GM19193 (cell line): ENCODE data around the gene GPR161.

Experiments
- POLR2A ChIP-seq: IDR thresholded peaks from 4 replicates; pipeline ENCODE4 v1.6.1; 2011; ENCODE audit not compliant: insufficient read depth, insufficient read length; ENCODE audit errors: extremely low read depth

Gene GPR161

DNA sequence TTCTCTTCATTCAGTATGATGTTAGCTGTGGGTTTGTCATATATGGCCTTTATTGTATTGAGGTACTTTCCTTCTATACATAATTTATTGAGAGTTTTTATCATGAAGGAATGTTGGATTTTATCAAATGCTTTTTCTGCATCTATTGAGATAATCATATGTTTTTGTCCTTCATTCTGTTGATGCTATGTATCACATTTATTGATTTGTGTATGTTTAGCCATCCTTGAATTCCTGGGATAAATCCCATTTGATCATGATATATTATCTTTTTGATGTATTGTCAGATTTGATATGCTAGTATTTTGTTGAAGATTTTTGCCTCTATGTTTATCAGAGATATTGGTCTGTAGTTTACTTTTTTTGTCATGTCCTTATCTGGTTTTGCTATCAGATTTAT lies 20.9 kb upstream of the GPR161 start:
- TF ChIP-seq POLR2A: no peak

DNA sequence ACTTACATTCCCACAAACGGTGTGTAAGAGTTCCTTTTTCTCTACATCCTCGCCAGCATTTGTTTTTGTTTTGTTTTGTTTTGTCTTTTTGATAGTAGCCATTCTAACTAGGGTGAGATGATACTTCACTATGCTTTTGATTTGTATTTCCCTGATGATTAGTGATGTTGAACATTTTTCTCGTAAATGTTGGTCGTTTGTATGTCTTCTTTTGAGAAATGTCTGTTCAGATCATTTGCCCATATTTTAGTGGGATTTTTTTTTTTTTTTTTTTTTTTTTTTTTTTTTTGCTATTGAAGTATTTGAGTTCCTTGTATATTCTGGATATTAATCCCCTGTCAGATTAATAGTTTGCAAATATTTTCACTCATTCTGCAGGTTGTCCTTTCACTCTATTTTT lies 19.2 kb upstream of the GPR161 start:
- no peak for TF ChIP-seq POLR2A

DNA sequence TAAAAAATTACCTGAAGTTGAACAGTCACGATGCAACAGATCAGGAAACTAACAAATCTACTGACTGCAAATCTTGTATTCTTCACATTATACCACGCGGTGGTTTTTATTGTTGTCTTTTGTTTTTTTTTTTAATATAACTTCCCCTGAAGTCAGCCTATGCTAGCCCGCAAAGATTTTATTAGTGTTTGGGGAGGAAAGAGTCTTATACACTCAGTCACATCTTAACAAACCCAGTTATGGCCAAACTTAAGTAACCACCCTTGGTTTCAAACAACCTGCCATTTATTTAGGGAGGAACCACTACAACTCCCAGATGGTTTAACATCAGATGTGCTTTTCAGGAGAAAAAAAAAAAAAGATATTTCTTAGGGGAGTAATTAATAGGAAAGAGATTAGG lies 15.2 kb upstream of the GPR161 start:
- TF ChIP-seq POLR2A: no peak

DNA sequence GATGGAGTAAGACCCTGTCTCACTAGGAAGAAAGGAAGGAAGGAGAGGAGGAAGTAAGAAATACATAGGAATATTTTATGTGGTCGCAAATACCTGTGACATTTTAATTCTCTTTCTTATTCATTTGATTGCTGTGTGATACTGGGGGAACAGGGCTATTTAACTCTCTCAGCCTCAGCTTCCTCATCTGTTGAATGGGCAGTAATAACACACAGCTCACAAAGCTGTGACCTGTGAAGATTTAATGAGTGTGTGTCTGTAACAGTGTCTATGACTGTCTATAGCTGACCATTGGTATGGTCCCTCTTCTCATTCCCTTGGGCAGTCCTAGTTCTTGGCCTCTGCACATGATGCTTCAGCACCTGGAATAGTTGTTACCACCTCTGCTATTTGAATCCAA lies 13.6 kb upstream of the GPR161 start:
- TF ChIP-seq POLR2A: no peak

DNA sequence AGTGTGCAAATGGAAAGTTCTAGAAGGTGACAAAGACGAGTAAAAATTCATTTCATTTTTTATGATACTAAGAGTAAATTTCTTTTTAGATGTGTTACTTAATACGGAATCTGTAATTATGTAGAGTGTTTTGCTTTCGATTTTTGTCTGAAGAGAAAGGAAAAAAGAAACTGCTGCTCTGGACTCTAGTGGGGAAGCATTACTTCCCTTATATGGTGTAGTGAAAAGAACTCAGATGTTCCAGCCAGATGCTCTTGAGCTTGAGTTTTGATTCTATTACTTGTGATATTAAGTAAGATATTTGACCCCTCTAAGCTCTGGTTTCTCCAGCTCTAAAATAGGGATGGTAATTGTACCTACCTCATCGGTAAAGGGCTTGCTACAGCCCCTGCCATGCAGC lies 12.2 kb upstream of the GPR161 start:
- TF ChIP-seq POLR2A: no peak

DNA sequence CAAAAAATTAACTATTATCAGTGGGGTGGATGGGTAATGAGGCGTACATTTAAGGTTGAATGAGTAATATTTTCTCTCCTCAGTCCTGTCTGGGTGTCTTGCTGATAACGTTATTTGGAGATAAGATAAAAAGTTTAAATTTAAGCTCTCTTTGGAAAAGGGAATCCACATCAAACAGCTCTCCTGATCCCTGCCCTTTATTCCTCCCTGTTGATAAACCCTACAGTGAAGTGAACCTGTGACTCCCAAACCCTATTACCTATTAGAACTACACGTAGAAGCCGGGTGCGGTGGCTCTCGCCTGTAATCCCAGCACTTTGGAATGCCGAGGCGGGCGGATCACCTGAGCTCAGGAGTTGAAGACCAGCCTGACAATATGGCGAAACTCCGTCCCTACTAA lies 9.9 kb upstream of the GPR161 start:
- TF ChIP-seq POLR2A: no peak

DNA sequence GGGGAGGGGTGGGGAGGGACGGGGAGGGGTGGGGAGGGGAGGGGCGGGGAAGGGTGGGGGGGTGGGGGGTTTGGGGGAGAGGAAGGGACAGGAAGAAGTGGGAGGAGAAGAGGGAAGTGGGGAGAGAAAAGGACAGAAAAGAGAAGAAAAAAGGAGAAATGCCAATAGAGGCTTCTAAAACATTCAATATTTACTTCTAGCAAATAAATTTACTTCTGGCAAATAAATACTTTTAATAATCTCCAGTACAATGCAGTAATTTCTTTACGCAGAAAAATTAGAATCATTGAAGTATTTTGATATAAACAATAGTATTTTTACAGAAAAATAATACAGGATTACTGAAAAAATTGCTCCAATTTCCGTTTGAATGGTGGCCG lies 9.4 kb upstream of the GPR161 start:
- TF ChIP-seq POLR2A: no peak

DNA sequence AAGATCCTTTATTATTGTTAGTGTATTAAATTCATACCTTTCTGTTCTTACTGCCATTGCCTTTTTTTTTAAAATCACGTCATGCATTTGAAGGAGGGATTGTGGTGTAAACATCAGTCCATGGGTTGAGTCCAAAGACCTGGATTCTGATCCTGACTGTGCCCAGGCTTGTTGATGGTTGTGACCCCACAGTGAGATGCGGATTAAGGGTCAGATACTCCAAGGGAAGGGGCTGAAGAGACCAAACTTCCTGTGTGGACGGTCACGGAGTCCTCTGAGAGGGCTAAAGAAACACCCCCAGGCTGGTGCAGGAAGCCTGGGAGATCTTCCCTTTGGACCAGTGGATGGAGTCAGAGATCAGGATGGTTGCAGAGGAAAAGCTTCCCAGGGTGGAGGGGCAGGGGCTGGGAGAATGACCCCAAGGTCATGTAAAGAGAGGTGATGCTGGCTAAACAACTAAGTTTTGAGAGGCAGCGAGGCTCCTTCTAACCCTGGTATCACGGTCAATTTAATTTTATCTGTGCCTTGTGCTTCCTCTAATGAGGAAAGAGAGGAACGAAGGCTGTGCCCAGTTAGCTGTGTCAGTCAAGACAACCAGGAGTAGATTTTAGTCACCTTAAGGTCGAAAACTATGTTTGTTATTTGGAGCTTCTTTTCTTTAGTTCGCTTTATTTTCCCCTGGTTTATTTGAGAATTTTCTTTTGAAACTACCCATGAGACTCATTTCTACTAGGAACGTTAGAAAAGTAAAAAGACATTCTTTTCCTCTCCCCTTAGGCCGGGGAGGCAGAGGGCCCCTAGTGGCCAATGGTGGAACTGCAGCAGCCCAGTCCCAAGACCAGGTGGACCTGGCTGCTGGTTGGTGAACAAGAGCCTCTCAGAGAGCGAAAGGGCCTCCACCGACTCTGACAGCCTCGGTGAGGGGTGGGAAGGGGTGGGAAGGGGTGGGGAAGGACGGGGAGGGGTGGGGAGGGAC lies 8.7 kb upstream of the GPR161 start:
- TF ChIP-seq POLR2A: no peak

DNA sequence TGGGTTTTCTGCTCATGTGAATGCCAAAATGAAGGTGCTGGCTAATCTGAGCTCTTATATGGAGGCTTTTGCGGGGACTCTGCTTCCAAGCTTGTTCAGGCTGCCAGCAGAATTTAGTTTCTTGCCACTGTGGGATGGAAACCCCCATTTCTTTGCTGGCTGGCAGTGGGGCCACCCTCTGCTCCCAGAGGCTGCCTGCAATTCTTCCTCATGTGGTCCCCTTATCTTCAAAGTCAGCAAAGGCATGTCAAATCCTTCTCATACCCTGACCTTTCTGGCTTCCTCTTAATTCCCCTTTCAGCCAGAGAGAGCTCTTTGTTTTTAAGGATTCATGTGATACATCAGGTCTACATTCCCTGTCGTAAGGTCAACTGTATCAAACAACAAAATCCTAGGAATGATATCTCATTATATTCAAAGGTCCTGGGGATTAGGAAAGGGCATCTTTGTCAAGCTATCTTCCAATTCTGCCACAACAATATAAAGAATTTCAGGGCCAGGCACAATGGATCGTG lies 5.2 kb upstream of the GPR161 start:
- TF ChIP-seq POLR2A: no peak

DNA sequence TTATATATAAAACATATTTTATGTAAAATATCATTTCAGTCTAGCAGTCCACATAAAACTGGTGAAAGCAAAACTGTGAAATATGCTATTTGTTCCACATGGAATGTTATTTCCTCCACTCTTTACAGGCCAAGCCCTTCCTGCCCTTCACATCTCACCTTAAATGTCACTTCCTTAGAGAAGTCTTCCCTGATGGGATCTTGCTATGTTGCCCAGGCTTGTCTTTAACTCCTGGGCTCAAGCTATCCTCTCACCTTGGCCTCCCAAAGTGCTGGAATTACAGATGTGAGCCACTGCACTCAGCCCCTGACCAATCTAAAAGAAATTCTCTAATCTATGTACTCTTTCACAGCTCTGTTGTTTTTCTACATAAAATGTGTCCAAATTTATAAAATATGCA lies 2.3 kb upstream of the GPR161 start:
- no peak for TF ChIP-seq POLR2A

DNA sequence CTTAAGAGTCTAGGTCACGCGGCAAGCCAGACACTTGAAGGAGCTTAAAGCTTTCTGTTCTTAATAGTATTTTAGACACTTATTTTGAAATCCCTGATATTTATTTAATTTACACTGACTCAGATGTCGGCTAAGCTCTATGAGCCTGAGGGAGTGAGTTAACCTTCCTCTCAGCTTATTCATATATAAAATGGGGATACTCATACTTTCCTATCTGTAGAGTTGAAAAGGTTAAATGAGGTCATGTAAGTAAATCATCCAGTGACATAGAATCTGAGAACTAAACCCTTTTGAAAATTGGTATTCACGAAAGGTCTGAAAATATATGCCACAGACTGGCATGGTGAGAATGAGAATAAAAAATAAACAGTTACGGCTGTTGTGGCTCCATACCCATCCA lies 1.4 kb upstream of the GPR161 start:
- no peak for TF ChIP-seq POLR2A

DNA sequence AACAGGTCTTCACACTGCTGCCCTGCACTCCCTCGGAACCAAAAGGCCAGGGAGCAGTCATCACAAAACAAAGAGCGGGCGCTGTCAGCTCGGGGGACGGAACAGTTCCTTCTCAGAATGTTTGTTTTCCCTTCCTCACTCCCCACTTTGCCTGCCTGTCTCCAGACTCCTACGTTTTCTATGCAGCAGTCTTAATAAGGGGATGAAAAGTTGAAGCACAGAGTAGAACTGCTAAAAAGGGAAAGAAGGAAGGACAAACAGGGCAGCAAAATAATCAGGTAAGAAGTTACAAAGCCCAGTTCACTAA lies 738 bp upstream of the GPR161 start:
- no peak for TF ChIP-seq POLR2A

DNA sequence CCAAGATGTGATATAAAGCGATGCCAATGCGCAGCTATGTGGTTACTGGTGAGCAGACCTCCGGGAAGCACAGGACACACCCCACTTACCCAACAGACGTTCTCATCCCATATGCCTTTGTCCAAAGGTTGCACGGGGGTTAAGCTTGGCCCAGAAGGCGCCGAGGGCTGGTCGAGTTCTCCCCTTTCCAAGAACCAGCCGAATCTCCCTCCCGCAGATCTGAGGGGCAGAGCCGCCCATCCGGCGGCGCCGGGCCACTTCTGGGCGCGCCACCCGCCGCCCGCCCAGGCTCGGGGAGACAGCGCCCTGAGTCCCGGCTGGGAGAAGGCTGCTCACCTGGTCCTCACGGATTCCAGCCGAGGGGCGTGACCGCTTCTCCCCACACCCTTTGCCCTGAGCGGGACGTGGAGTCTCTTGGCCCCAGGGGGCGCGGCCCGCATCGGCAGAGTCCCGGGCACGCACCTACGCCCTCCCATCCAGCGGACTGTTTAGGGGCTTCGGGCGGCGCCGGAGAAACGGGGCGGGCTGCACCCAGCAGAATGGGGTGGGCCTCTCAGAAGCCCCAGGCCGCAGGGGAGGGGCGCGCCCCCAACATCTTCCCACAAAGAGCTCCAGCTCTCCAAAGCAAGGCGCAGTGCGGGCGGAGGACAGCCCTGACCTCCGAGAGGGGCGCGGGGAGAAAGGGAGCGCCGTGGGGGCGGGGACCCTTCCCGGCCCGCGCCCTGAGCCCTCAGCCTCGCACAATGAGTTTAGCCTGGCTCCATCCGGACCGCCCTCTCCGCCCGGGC lies 615 bp downstream of the GPR161 start:
- TF ChIP-seq POLR2A: no peak

DNA sequence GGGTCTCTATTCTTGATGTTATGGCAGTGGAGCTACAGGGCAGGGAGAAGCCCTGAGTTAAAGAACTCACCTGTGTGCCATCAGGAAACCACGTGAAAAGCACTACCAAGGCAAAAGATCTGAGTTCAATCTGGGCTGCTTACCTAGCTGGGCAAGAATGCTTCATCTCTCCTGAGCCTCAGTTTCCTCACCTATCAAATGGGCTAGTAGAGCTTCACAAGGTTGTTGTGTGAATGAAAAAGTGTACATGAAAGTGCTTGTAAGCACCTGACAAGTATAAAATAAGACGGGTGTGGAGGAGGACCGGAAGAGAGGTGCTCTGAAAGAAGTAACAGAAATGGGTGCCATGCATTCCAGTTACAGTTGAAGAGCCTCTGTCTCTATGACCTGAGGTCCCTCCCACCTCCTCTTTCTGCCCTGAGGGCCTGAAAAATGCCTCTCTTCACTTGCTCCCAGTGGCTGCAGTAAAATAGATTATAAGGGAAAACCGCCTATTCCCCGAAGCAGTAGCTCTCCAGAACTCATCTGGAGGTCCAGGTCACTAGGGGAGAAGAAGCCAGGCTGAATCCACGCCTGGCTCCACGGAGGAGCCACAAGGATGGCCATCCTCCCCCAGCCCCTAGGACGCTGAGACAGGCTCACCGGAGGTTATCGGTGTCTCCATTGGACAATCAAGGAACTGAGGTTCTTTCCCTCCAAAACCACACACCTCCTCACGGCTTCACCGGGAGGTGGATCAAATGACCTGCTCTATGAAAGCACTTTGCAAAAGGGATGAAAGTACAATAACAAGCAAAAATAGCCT lies 1.4 kb downstream of the GPR161 start:
- no peak for TF ChIP-seq POLR2A

DNA sequence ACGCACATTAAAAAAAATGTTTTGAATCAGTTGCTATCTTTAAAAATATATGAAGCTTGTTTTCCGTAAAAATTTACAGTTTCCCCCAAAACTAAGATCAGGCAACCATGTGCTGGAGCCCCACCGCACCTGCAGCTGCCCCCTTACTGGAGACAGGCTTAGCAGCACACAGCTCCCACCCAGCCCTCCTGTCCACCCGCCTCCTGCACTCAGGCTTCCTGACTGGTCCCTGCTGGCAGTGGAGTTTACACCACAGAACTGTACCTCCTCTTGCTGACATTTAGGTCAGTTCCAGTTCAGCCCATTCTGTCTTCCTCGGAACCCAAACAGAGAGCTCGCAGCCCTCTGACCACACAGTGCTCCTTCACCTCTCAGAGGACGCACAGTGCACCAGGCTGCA lies 2.1 kb downstream of the GPR161 start:
- no peak for TF ChIP-seq POLR2A

DNA sequence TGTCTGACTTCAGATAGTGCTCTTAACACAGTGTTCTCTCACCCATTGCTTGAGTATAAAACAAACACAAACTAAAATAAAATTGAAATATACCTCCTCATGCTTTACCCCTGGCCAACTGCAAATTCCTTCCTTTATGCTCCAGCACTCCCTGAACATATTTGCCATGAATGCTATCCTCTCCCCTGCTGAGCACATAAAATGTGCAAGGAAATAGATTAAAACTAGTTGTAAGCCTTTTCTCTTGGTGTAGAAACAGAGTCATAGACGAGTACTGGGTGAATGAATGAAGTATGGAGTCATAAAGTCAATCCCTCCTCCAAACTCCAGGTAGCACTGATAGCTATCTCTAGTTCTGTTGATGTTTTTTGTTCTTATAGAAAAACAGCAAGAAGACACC lies 2.6 kb downstream of the GPR161 start:
- TF ChIP-seq POLR2A: no peak

DNA sequence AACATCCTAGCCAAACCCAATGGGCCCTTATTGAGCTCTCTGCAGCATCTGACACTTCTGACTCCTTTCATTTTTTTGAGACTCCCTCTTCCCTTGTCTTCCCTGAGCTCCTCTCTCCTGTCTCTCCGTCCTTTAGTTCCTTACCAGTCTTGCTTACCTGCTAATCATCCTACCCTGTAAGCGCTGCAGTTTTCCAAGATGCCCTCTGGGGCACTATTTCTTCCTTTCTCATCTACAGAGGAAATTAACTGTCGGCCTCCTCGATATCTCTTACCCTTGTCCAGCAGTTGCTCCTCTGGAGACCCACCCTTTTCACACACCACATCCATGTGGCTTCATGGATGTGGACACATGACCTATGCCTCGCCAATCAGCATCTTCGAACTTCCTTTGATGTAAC lies 6.8 kb downstream of the GPR161 start:
- TF ChIP-seq POLR2A: no peak
